M059J (cell line): Measurements from ENCODE around the gene TOX3. TPM values are rescaled to one million over a fixed set of nuclear protein-coding genes. Genes with fewer than 3 reads are reported as not detected.
A peak's percentile ranks its signal among the peaks of the same experiment; 100 is the strongest.

Experiments used
- DNase-seq: peaks from one replicate; pipeline ENCODE4 v3.0.0-alpha.2; 2012; ENCODE audit warnings: low read depth
- total RNA-seq: library from RNA; depleted of rRNA; stranded (reverse); fragments of >200 nt; shearing (Covaris generic); gene quantifications from 2 replicates; pipeline ENCODE4 v1.2.3, GENCODE V29; 2014

TOX3 gene
- total RNA-seq, 1 experiment from 2014 or later, result not detected

DNA sequence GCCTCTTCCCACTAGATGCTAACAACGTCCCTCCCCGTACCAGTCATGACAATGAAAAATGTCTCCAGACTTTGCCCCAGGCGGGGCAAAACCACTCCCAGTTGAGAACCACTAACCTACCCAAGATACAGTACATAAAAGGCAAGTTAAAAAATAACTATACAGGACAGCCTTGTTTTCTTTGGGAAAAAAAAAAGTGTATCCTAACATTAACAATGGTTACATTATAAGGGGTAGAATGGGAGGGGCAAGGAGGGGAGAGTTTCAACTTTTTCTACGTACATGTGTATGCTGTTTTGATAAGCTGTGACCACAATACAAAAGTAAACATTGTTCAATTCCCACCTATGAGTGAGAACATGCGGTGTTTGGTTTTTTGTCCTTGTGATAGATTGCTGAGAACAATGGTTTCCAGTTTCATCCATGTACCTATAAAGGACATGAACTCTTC lies 94.9 kb downstream of the TOX3 start:
- no peak for DNase-seq

DNA sequence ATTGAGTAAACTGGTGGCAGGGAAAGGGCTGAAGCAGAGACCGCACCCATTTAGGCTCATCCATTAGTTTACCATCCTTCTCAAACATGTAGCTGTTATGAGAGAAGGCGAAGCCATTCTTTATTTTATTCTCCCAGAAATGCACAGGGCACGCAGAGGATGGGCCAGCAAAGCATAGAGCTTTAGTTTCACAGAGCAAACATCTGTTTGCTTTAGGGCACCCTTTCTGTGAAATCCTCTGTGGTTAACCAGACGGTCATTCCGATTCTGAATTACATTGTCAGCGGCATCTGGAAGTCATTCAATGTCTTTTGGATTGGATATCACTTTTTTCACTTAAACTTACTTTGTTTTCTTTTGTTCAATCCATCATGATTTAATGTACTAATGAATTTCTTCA lies 96.0 kb downstream of the TOX3 start:
- DNase-seq, result no peak

DNA sequence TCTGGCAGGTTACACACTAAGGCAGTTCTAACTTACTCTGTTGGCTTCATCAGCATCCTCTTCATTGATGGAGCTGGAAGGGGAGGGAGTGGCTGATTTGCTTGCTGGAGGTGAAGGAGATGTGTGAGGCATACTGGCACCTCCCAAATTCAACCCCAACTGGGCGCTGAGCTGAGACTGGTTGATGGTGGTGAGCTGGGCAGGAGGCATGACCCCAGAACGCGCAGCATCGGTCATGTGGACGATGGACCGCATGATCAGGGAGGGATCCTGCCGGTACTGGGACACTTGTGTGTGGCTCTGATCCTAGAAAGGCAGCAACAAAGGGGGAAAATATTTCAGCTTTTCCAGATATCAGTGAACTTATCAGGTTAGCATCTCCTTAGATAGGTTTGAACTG lies 96.7 kb downstream of the TOX3 start:
- no peak for DNase-seq

DNA sequence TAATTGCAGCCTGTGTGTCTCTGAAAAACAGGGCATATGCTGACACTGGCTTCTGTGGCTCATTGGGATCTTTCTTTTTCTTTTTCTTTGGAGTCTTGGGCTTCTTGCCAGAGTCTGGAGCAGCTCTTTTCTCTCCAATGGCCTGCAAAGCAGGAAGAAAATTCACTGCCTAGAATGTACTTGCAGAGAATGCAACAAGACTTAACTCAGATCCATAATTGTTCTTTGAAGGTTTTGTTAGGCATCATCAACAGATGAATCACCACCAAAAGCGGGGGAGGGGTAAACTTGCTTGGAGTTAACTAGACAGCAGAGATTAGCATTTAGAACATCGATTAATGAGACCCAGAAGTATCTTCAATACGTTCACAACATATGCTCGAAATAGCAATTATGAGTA lies 100.9 kb downstream of the TOX3 start:
- DNase-seq, result no peak

DNA sequence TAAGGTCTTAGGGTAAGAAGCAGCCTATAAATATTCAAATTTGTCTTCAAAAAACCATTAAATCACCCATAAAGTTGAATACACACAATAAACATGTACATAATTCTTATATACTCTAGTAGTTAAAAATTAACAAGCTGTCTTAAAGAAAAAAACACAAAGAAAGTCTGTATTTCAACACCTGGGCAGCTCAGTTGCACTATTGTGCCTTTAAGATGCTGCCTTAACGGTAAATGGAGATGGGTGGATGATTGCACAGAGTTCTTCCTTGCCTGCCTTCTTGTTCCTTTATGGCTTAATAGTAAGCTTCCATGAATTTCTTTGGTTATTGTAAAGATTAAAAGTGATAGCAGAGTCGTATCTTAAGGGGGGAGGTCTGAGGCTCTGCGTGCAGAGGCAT lies 105.1 kb downstream of the TOX3 start:
- DNase-seq, result no peak

DNA sequence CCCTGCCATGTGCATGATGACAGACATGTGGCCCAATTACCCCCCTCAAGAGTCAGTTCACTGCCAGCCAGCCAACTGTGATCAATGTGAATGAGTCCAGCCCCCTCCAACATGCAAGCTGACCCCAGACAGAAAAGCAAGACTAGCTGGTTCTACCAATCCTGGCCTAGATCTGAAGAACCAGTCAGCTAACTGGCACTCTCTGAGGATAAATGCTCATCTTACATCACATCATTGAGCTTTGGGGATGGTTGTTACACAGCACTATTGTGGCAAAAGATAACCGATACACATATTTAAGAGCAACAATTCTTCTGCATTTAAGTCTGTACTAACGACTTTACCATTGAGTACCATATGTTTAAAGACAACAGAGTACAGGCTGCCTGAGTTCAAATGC lies 106.7 kb downstream of the TOX3 start:
- no peak for DNase-seq

DNA sequence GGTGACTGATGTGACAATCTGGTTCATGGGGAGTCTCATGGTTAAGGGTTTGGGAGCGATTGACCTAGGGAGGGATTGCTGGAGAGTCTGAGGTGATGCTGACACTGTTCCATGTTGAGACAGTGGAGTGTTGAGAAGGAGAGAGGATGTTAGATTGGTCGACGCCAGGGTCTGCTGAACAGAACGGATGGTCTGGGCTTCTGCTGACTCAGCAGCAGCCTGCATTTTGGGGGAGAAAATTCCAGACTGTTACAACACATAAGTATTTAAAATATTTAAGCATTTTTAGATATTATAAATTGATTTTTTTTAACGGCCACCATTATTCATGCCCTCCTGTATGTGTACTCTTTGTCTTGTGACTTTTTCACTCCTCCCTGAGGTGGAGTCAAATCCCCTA lies 107.2 kb downstream of the TOX3 start:
- DNase-seq, result no peak

DNA sequence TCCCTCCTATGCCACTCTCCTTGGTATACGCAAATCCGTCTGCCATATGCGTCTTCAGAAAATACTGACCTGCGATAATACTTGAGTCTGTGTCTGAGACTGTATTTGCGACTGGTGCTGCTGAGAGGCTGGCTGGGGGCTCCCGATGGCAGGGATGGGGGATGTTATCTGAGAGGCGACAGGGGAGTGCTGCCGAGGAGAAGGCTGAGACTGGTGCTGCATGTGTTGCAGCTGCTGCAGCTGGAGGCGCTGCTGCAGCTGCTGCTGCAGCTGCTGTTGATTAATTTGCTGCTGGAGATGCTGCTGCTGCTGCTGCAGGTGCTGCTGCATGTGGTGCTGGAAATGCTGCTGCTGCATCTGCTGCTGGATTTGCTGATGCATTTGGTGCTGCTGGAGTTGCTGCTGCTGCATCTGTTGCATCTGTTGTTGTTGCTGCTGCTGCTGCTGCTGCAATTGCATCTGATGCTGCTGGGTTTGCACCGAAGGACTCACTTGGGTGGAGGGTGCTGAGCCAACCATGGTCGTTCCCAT lies 107.7 kb downstream of the TOX3 start:
- DNase-seq, result no peak

DNA sequence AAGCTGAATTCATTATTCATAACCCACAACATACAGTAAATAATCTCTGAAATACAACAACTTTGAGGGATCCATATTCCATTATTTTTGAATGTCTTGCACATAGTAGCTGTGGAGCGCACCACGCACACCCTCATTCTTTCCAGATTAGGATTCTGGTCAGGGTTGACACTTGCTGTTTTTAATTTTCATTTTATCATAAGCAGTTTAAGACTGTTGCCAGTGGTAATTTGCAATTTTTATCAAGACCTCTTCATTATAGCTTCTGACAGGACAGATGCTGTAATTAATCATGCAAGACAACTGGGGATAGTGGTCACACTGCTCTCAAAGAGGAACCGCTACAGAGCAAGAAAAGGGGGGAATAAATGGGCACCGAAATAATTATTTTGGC lies 109.7 kb downstream of the TOX3 start:
- no peak for DNase-seq

DNA sequence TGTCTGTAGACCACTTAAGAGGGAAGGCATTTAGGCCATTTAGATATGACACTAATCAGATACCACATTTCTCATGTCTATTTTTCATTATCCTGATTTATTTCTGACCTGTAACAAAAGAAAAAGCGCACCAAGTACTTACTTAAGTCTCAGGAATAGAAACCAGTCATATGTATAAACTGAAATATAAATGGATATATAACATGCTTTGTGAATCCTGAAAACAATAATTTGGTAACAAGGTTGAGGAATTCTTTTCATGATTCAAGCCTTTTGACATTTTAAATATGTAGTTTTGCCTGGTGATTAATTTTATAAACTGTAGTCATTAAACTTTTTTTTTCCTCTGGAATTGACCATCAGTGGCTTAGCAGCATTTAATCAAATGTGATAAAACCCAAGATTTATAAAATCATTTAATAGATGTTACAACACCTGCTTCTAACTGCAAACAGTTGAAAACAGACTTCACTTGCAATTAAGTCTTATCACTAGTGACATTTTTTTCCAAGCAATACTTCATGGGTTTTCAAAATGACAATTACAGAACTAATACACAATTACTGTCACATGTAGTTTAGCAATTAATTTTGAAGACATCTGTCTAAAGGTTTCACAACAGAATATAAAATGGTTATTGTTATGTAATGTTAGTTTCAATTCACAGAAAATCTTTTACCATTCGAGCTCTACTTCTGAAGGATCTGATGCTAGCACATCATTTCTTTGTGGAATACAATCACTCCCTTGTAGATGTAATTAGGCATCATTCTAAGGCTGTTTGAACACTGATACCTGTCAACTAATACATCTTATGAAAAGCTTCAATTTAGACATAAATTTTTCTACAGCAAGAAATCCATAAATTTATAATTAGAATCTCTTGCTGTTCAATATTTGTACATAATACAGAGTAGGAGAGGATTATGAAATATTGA lies 110.3 kb downstream of the TOX3 start:
- DNase-seq, result no peak

DNA sequence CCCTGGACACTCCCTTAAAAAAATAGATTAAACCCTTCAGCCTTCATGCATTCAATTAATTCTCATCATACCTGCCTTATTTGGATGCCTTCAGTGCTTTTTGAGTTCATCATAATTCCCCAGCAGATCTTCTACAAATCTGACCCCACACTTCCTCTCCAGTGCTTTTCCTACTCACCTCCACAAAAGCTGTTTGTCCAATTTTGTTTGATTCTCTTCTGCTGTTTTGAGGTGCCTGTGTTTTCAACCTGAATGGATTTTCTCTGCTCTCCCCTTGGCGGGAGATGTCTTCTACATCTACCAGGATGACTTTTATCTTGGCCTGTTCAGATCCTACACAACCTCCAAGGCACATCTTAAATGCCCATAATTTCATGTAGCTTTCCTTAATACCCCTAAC lies 112.7 kb downstream of the TOX3 start:
- DNase-seq, result no peak

DNA sequence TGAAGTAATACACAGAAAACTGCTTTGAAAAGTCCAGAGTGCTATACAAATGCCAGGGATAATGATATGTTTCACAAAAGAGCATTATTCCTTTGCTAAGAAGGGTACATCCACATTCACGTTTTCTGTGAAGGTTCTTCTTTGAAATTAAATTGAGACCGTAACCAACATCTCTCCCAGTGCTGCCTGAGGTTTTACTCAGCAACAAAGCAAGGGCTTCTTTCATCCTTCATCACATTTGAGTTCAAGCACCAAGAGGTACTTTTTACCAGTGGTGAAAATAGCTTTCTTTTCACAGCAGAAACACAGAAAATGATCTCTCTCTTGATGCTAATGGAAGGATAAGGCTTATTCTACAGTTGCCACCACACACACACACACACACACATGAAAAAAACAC lies 113.3 kb downstream of the TOX3 start:
- DNase-seq, result no peak

DNA sequence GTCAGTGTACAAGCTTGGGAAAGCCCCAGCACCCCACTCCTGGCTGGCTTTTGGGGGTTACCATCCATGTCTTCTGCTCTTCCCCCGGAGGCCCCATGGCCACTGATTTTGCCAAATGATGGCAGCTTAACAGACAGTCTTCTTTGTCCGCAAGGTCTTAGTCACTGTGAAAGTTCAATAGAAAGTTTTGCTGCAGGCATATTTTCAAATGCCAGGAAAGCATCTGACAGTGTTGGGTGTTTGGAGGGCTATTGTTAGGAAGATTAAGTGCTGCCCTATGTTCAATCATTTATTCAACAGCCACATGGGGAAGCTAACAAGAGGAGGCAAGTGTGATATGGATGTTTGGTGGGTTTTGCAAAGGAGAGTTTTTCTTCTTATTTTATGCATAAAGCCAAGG lies 122.4 kb downstream of the TOX3 start:
- no peak for DNase-seq

DNA sequence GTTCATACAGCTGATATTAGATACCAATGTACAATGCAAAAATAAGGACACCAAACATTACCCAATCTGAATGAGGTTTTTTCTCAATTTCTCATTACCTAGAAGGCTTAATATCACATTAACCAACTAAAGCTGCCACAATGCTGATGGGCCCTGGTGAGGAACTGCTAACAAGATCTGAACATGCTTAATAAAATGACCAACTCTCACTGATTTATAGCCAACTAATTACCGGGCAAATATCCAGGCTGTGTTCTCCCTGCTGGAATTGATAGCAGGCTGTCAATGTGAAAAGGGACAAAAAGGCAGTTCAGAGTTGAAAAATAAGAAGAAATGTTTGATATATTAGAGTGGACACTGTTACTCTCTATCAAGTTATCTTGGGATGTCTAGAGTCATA lies 124.6 kb downstream of the TOX3 start:
- no peak for DNase-seq

DNA sequence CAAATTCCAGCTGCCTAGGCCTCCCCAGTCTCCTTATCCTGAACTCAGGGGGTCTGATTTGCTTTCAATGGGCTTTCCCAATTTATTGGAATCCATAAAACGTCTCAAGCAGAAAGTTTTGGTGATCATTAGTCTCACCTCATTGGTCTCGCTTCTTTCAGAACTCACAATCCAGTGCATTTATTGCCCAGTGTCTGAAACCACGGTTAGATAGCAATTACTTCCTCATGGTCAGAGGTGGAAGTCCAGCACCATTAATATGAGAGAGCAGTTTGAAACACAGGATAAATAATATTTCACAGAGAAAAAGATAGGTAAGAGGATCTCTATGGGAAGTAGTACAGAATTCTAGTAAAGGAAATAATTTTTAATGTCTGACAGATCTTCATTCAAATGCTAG lies 128.7 kb downstream of the TOX3 start:
- DNase-seq, result no peak

DNA sequence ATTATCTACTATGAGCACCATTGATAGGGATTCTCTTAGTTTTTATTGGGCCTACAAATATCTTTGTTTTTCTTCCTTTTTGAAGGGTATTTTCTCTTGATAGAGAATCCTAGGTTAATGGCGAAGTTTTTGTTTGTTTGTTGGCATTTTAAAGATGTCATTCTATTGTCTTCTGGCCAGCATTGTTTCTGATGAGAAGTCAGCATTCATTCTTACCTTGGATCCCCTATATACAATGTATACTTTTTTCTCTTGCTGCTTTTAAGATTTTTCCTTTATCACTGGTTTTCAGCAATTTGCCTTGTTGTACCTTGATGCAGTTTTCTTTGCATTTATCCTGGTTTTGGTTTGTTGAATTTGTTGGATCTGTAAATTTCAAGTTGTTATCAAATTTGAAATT lies 130.1 kb downstream of the TOX3 start:
- DNase-seq, result no peak

DNA sequence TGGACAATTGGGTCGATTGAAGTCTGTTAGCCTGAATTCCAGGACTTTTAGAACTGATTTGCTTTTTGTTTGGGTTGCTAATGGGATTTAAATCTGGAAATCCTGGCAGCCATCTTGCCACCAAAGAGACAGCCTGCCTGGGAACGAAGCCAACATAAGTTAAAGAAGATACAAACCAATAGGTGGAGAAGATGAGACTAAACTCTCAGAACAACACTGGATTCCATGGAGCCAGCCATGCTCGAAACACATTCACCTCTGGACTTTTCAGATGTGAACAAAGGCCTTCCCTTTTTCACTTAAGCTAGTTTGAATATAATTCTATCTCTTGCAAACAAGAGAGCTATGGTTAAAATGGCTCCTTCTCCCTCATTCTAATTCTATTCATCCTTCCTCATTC lies 135.9 kb downstream of the TOX3 start:
- no peak for DNase-seq

DNA sequence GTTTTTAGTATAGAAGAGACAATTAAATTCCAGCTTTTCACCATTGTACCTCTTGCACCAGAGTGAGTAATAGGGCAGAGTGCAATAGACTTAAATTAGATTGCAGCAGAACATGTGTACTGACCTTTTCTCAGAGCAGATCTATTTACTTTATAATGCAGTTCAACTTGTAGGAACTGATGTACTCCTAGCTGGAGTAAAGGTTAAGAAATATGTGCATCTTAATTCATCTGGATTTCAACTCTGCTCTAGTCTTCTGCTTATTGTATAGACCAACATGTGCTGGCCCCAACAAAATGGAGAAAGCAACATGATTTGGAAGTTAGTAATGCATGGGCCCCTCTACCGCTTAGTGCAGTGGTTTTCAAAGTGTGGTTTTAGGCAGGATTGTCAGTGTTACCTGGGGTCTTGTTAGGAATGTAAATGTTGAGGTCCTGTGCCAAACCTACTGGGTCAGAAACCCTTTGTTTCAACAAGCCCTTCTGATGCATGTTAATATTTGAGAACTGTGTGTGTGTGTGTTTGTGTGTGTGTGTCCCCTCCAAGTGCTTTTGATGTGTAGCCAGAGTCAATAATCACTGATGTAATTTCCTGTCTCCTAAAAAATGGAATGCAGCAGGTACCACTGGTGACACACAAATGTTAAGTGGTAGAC lies 138.6 kb downstream of the TOX3 start:
- no peak for DNase-seq

DNA sequence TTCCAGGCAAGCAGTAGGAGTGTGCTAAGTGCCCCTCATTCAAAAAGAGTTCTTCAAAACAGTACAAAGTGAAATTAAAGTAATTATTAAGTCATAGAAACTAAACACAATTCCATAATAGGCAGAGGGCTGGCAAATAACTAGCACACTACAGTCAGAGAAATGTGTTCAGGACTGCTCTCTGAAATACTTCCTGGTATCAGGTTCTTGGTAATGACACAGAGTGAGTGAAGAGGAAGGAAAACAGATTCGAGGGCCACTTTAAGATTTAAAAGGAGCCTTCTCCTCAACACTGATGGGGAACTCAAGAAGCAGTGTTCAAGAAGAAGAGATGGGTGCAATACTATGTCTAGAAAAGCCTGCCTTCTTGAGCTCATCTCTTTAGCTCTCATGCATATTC lies 139.2 kb downstream of the TOX3 start:
- DNase-seq, result no peak

DNA sequence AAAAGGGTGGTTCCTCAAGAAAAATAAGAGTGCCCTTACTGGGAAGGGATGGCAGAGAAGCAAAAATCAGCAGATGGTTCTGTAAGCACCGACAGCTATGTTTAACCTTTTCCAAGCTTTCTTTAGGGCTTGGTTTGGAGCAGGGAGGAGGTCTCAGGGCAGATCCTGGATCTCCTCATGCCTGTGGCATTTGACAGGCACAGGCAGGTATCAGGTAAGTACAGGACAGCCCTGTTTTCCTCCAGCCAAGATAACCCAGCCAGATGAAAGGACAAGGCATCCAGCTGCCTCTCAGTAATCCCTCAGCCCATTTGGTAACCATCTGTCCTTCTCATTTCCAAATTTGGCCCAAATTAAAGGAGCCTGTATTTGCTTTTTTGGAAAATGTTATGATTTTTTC lies 141.5 kb downstream of the TOX3 start:
- DNase-seq, result no peak

DNA sequence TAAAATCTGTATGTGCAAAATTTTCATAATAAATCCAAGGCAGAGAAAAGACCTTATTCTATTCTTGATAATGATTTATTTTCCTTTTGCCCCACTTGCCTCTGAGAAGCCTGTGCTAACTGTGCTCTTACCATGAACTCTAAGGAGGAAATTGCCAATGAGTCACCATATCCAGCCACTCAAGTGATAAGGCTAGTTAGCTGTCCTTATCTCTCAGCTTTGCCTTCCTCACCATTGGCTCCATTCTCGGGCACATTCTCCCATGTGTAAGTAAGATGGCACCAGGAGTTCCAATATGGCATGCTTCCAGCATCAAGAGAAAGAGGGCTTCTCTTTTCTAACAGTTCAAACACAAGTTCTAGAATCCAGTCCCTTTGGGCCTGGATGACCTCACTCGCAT lies 142.4 kb downstream of the TOX3 start:
- peak; percentile 1 for DNase-seq

DNA sequence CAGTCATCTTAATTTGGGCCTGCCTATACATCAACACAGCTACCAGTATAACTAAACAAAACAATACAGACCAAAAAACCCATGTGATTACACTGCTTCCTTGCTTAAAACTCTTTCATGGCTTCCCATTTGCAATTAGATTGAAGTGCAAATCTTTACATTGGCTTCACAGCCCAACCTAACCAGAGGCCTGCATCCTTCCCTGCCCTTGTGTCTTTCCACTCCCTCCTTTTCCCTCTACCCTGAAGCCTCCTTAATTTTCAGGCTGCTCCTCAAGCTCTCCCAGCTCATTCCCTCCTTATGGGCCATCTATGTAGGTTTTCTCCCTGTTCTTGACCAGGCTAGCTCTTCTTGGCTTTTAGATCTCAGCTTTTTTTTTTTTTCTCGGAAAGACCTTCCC lies 147.8 kb downstream of the TOX3 start:
- no peak for DNase-seq

DNA sequence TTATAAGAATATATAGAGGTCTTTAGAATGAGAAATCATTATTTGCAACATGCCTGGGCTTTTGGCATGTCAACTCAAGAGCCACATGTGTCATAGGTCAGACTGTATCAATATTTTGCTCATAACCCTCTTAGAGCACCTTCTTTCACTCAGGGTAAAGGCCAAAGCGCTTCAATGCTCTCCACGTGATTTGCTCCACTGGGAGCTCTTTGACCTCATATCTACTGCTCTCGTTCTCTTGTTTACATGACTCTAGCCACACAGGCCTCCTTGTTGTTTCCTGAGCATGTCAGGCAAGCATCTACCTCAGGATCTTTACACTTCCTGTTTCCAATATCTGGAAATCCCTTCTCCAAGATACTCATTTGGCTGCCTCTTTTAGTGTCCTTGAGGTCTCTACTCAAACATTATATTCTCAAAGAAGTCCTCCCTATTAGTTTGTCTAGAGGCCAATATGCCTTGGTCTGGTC lies 148.4 kb downstream of the TOX3 start:
- no peak for DNase-seq
